Endothelial cell (in vitro differentiated cells): ENCODE data around the gene DCDC2C. TPM values are rescaled to one million over a fixed set of nuclear protein-coding genes. Genes with fewer than 3 reads are reported as not detected.

Source experiments
- DNase-seq: peaks from one replicate; pipeline ENCODE4 v3.0.0; 2021; ENCODE audit warnings: low spot score
- H3K27ac Mint-ChIP-seq: one replicate; pipeline ENCODE4 v1.8.0; 2021; ENCODE audit warnings: mixed read lengths, inconsistent platforms; ENCODE audit not compliant: unreplicated experiment
- H3K27me3 Mint-ChIP-seq: one replicate; pipeline ENCODE4 v1.8.0; 2021; ENCODE audit warnings: mild to moderate bottlenecking, moderate library complexity, mixed read lengths, inconsistent platforms; ENCODE audit not compliant: unreplicated experiment
- H3K36me3 Mint-ChIP-seq: one replicate; pipeline ENCODE4 v1.8.0; 2021; ENCODE audit warnings: mild to moderate bottlenecking, low read depth, mixed read lengths, inconsistent platforms; ENCODE audit not compliant: unreplicated experiment
- H3K4me1 Mint-ChIP-seq: one replicate; pipeline ENCODE4 v1.8.0; 2021; ENCODE audit warnings: mild to moderate bottlenecking, mixed read lengths, inconsistent platforms; ENCODE audit not compliant: unreplicated experiment
- H3K4me3 Mint-ChIP-seq: one replicate; pipeline ENCODE4 v1.8.0; 2021; ENCODE audit warnings: mild to moderate bottlenecking, mixed read lengths, inconsistent platforms; ENCODE audit not compliant: unreplicated experiment
- H3K9me3 Mint-ChIP-seq: one replicate; pipeline ENCODE4 v1.8.0; 2021; ENCODE audit warnings: mixed read lengths, inconsistent platforms; ENCODE audit not compliant: unreplicated experiment
- total RNA-seq: library from RNA; stranded (reverse); fragmentation: NEBNext Ultra II Directional; extraction: Animal tissue kit (Norgen Biotek cat#: 25700); gene quantifications from one replicate; pipeline ENCODE4 v1.2.1, GENCODE V29; 2021; ENCODE audit not compliant: unreplicated experiment
- TF ChIP-seq, protein P1 (sequence below): fragments of 200-600 bp; sonication (generic); IDR thresholded peaks from one replicate; pipeline ENCODE4 v1.5.0; 2021; ENCODE audit warnings: antibody characterized with exemption; ENCODE audit not compliant: unreplicated experiment

Gene DCDC2C
- total RNA-seq, 1 donor from 2014 or later: not detected

- Mint-ChIP-seq H3K27me3 (peaks cover 6% of the 10 kb centered on the region), H3K36me3 (peaks cover 3% of the 10 kb centered on the region), H3K4me1 (no peaks in the 10 kb centered on the region), H3K4me3 (no peak overlapping the region), H3K9me3 (peaks cover 9% of the 10 kb centered on the region), H3K27ac (no peak overlapping the region)
- DNase-seq: no peak
- TF ChIP-seq, protein P1, sequence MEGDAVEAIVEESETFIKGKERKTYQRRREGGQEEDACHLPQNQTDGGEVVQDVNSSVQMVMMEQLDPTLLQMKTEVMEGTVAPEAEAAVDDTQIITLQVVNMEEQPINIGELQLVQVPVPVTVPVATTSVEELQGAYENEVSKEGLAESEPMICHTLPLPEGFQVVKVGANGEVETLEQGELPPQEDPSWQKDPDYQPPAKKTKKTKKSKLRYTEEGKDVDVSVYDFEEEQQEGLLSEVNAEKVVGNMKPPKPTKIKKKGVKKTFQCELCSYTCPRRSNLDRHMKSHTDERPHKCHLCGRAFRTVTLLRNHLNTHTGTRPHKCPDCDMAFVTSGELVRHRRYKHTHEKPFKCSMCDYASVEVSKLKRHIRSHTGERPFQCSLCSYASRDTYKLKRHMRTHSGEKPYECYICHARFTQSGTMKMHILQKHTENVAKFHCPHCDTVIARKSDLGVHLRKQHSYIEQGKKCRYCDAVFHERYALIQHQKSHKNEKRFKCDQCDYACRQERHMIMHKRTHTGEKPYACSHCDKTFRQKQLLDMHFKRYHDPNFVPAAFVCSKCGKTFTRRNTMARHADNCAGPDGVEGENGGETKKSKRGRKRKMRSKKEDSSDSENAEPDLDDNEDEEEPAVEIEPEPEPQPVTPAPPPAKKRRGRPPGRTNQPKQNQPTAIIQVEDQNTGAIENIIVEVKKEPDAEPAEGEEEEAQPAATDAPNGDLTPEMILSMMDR: no peak
Observed at GRCh38 chr2:3876221-3876620, 172.8 kb downstream of the DCDC2C start.

GRCh38 chr2:3876685-3877084 is 173.3 kb downstream of the DCDC2C start:
- TF ChIP-seq, protein P1: no peak
- Mint-ChIP-seq H3K4me3 (no peak overlapping the region), H3K9me3 (peaks cover 9% of the 10 kb centered on the region), H3K27ac (no peak overlapping the region), H3K4me1 (no peaks in the 10 kb centered on the region), H3K36me3 (peaks cover 3% of the 10 kb centered on the region), H3K27me3 (peaks cover 6% of the 10 kb centered on the region)
- no peak for DNase-seq

- peaks cover 5% of the 10 kb centered on the region for H3K27me3 Mint-ChIP-seq
- H3K4me1 Mint-ChIP-seq: no peaks in the 10 kb centered on the region
- peaks cover 5% of the 10 kb centered on the region for H3K9me3 Mint-ChIP-seq
- no peak overlapping the region for H3K27ac Mint-ChIP-seq
- no peak for DNase-seq
- H3K36me3 Mint-ChIP-seq: no peaks in the 10 kb centered on the region
- no peak overlapping the region for H3K4me3 Mint-ChIP-seq
- TF ChIP-seq, protein P1: no peak
Observed at GRCh38 chr2:3885629-3886628, 182.6 kb downstream of the DCDC2C start.

GRCh38 chr2:3895021-3895420 is 191.6 kb downstream of the DCDC2C start:
- H3K9me3 Mint-ChIP-seq: peaks cover 29% of the 10 kb centered on the region
- TF ChIP-seq, protein P1: no peak
- H3K4me3 Mint-ChIP-seq: no peak overlapping the region
- no peaks in the 10 kb centered on the region for H3K36me3 Mint-ChIP-seq
- no peak for DNase-seq
- H3K27ac Mint-ChIP-seq: no peak overlapping the region
- no peaks in the 10 kb centered on the region for H3K4me1 Mint-ChIP-seq
- peaks cover 1% of the 10 kb centered on the region for H3K27me3 Mint-ChIP-seq

Other genes with a start within 250 kb of the DCDC2C start
- gene ADI1, start 184.0 kb upstream of the DCDC2C start, total RNA-seq: 21.6 TPM
- 24.4 TPM for gene RNASEH1, start 145.2 kb upstream of the DCDC2C start, total RNA-seq
- 1,549 TPM for gene RPS7, start 128.3 kb upstream of the DCDC2C start, total RNA-seq
- 2.3 TPM for gene COLEC11, start 108.5 kb upstream of the DCDC2C start, total RNA-seq
- 0.26 TPM for gene ALLC, start 45.4 kb upstream of the DCDC2C start, total RNA-seq